ENCODE measurements around the gene CCDC152.

- TF ChIP-seq CTCF (IDR thresholded peaks at IDR 0.05) (no peak), POLR2A (IDR thresholded peaks at IDR 0.05) (no peak)
Observed at GRCh38 chr5:42804717-42805339, 48.2 kb downstream of the CCDC152 start.
